ENCODE measurements around the gene KRT83.

The KRT83 gene

GRCh38 chr12:52310622-52311284, 10.4 kb downstream of the KRT83 start:
- H3K4me3 ChIP-seq (replicated peaks; ENCODE audit: insufficient read depth, low read length) = no peak overlapping the region
- TF ChIP-seq POLR2AphosphoS5 (IDR thresholded peaks at IDR 0.05; ENCODE audit: low read depth) = no peak
- TF ChIP-seq, protein P1, sequence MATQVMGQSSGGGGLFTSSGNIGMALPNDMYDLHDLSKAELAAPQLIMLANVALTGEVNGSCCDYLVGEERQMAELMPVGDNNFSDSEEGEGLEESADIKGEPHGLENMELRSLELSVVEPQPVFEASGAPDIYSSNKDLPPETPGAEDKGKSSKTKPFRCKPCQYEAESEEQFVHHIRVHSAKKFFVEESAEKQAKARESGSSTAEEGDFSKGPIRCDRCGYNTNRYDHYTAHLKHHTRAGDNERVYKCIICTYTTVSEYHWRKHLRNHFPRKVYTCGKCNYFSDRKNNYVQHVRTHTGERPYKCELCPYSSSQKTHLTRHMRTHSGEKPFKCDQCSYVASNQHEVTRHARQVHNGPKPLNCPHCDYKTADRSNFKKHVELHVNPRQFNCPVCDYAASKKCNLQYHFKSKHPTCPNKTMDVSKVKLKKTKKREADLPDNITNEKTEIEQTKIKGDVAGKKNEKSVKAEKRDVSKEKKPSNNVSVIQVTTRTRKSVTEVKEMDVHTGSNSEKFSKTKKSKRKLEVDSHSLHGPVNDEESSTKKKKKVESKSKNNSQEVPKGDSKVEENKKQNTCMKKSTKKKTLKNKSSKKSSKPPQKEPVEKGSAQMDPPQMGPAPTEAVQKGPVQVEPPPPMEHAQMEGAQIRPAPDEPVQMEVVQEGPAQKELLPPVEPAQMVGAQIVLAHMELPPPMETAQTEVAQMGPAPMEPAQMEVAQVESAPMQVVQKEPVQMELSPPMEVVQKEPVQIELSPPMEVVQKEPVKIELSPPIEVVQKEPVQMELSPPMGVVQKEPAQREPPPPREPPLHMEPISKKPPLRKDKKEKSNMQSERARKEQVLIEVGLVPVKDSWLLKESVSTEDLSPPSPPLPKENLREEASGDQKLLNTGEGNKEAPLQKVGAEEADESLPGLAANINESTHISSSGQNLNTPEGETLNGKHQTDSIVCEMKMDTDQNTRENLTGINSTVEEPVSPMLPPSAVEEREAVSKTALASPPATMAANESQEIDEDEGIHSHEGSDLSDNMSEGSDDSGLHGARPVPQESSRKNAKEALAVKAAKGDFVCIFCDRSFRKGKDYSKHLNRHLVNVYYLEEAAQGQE (IDR thresholded peaks at IDR 0.05; ENCODE audit: insufficient replicate concordance, low read depth) = no peak
- TF ChIP-seq SPI1 (IDR thresholded peaks at IDR 0.05; ENCODE audit: borderline replicate concordance, low read depth) = no peak
- no peak for TF ChIP-seq CTCF (IDR thresholded peaks at IDR 0.05; ENCODE audit: insufficient read depth, low read length)
- TF ChIP-seq GABPA (IDR thresholded peaks at IDR 0.05; ENCODE audit: low read depth) = no peak
- H3K27ac ChIP-seq (replicated peaks) = no peak overlapping the region
- peaks cover 39% of the 10 kb centered on the region for H3K27me3 ChIP-seq (ENCODE audit: insufficient read depth, poor library complexity, severe bottlenecking)
- DNase-seq (ENCODE audit: low read depth in 1 of 2, low spot score in 1 of 2) = no peak

GRCh38 chr12:52308806-52309425, 12.3 kb downstream of the KRT83 start:
- H3K4me3 ChIP-seq (replicated peaks; ENCODE audit: insufficient read depth, low read length) = no peak overlapping the region
- H3K27ac ChIP-seq (replicated peaks) = no peak overlapping the region

More at GRCh38 chr12:52308806-52309425, 12.3 kb downstream of the KRT83 start:
- DNase-seq (ENCODE audit: low read depth in 1 of 2, low spot score in 1 of 2) = no peak
- TF ChIP-seq, protein P1 (IDR thresholded peaks at IDR 0.05; ENCODE audit: insufficient replicate concordance, low read depth) = no peak
- TF ChIP-seq POLR2AphosphoS5 (IDR thresholded peaks at IDR 0.05; ENCODE audit: low read depth) (no peak), CTCF (IDR thresholded peaks at IDR 0.05; ENCODE audit: insufficient read depth, low read length) (no peak), SPI1 (IDR thresholded peaks at IDR 0.05; ENCODE audit: borderline replicate concordance, low read depth) (no peak), GABPA (IDR thresholded peaks at IDR 0.05; ENCODE audit: low read depth) (no peak)
- H3K27me3 ChIP-seq (ENCODE audit: insufficient read depth, poor library complexity, severe bottlenecking) = peaks cover 39% of the 10 kb centered on the region
